Measurements from ENCODE around the gene RGS7. TPM values are rescaled to one million over a fixed set of nuclear protein-coding genes. Genes with fewer than 3 reads are reported as not detected.

RGS7 gene
- polyA plus RNA-seq, 2 of the 4 experiments (the other 2 are of a cell fraction) = 0.08 TPM; not detected in 1

DNA sequence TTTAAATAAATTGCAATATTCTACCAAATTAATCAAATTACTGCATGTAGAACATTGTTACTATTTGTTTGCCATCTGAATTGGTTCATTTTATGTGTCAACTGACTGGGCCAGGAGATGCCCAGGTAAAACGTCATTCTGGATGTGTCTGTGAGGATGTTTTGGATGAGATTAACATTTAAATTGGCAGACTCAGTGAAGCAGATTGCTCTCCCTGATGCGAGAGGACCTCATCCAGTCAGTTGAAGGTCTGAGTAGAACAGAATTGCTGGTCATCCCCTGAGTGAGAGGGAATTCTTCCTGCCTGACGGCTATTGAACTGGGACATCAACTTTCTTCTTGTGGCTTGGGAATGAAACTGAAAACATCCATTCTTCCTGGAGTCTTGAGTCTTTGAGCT is 623.0 kb downstream of the RGS7 start:
- CTCF ChIA-PET = interaction anchor here (0.6 to 3.1 kb wide), 6 partner anchors 11 to 383 kb away, joined by 3 to 20 read pairs (median 4); no protein-coding TSS in a partner anchor

DNA sequence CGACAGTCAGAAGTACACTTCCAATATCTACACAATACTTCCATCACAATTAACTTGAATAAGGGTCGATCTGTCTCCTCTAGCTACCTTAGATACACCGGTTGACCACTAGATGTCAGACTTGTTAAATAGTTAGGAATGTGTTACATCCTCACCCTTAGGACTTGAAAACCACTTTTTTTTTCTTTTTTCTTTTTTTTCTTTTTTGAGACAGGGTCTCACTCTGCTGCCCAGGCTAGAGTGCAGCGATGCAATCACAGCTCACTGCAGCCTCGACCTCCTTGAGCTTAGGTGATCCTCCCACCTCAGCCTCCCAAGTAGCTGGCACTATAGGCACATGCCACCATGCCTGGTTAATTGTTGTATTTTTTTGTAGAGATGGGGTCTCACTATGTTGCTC is 624.6 kb downstream of the RGS7 start:
- ChIA-PET CTCF (interaction anchor here (0.6 to 3.8 kb wide), 47 partner anchors 9 to 1088 kb away, joined by 3 to 35 read pairs (median 4); no protein-coding TSS in a partner anchor), POLR2A (interaction anchor here (1.0 kb wide), 1 partner anchor 541 kb away, joined by 3 read pairs; no protein-coding TSS in a partner anchor)
- 2% methylated on average over 5 of the region's 5 CpGs for whole genome bisulfite sequencing (ENCODE audit: missing lambda C conversion rate)
- Histone ChIP-seq H3K27ac (no peak overlapping the region), H3K4me2 (no peak overlapping the region), H3K4me1 (peaks cover 4% of the 10 kb centered on the region; the same call in 1 of the 3 replicates), H3K4me3 (no peak overlapping the region), H3K9me3 (no peaks in the 10 kb centered on the region)
- ATAC-seq = peak; percentile 98
- TF ChIP-seq, protein P1, sequence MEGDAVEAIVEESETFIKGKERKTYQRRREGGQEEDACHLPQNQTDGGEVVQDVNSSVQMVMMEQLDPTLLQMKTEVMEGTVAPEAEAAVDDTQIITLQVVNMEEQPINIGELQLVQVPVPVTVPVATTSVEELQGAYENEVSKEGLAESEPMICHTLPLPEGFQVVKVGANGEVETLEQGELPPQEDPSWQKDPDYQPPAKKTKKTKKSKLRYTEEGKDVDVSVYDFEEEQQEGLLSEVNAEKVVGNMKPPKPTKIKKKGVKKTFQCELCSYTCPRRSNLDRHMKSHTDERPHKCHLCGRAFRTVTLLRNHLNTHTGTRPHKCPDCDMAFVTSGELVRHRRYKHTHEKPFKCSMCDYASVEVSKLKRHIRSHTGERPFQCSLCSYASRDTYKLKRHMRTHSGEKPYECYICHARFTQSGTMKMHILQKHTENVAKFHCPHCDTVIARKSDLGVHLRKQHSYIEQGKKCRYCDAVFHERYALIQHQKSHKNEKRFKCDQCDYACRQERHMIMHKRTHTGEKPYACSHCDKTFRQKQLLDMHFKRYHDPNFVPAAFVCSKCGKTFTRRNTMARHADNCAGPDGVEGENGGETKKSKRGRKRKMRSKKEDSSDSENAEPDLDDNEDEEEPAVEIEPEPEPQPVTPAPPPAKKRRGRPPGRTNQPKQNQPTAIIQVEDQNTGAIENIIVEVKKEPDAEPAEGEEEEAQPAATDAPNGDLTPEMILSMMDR (IDR thresholded peaks at IDR 0.05) = peak; percentile 87
- TF ChIP-seq TP53 (CRISPR knock-in tag; IDR thresholded peaks at IDR 0.05) (no peak), EHMT2 (IDR thresholded peaks at IDR 0.05; ENCODE audit: low read depth) (no peak), POLR2A (IDR thresholded peaks at IDR 0.05; ENCODE audit: low read length) (no peak), HOXA7 (CRISPR knock-in tag; IDR thresholded peaks at IDR 0.05) (no peak), RAD21 (conservative IDR thresholded peaks at IDR 0.05 in 1 of 2, IDR thresholded peaks at IDR 0.05 in 1 of 2) (peak; percentile 91), ZC3H11A (IDR thresholded peaks at IDR 0.05) (no peak), NPAS2 (CRISPR knock-in tag; IDR thresholded peaks at IDR 0.05; ENCODE audit: borderline replicate concordance) (no peak), SMC3 (IDR thresholded peaks at IDR 0.05) (peak; percentile 85), RNF2 (IDR thresholded peaks at IDR 0.05; ENCODE audit: borderline replicate concordance, low read depth) (no peak)
- TF ChIP-seq, protein P2, sequence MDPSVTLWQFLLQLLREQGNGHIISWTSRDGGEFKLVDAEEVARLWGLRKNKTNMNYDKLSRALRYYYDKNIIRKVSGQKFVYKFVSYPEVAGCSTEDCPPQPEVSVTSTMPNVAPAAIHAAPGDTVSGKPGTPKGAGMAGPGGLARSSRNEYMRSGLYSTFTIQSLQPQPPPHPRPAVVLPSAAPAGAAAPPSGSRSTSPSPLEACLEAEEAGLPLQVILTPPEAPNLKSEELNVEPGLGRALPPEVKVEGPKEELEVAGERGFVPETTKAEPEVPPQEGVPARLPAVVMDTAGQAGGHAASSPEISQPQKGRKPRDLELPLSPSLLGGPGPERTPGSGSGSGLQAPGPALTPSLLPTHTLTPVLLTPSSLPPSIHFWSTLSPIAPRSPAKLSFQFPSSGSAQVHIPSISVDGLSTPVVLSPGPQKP (IDR thresholded peaks at IDR 0.05; ENCODE audit: low read depth, low read length) = no peak
- peak; percentile 68 to 73 for DNase-seq (ENCODE audit: low read depth in 1 of 2, low spot score in 1 of 2)
- peak; percentile 86 for FAIRE-seq

More for the DNA sequence above, 623.0 kb downstream of the RGS7 start:
- no peak overlapping the region for H3K27ac ChIP-seq
- peaks cover 6% of the 10 kb centered on the region; the same call in 1 of the 3 replicates for H3K4me1 ChIP-seq
- H3K9me3 ChIP-seq = no peaks in the 10 kb centered on the region
- H3K4me2 ChIP-seq = no peak overlapping the region
- DNase-seq (ENCODE audit: low read depth in 1 of 2, low spot score in 1 of 2) = no peak
- 76% methylated on average over 3 of the region's 3 CpGs for WGBS (ENCODE audit: missing lambda C conversion rate)
- no peak for ATAC-seq
- no peak for FAIRE-seq
- no peak overlapping the region for H3K4me3 ChIP-seq
- POLR2A ChIA-PET = no interaction called here
- no peak for TF ChIP-seq CBX2 (IDR thresholded peaks at IDR 0.05; ENCODE audit: borderline replicate concordance, low read depth)
- TF ChIP-seq BCL3 (IDR thresholded peaks at IDR 0.05) = no peak
- no peak for TF ChIP-seq RARB (CRISPR knock-in tag; IDR thresholded peaks at IDR 0.05)
- TF ChIP-seq HEYL (CRISPR knock-in tag; IDR thresholded peaks at IDR 0.05) = no peak
- TF ChIP-seq, protein P3, sequence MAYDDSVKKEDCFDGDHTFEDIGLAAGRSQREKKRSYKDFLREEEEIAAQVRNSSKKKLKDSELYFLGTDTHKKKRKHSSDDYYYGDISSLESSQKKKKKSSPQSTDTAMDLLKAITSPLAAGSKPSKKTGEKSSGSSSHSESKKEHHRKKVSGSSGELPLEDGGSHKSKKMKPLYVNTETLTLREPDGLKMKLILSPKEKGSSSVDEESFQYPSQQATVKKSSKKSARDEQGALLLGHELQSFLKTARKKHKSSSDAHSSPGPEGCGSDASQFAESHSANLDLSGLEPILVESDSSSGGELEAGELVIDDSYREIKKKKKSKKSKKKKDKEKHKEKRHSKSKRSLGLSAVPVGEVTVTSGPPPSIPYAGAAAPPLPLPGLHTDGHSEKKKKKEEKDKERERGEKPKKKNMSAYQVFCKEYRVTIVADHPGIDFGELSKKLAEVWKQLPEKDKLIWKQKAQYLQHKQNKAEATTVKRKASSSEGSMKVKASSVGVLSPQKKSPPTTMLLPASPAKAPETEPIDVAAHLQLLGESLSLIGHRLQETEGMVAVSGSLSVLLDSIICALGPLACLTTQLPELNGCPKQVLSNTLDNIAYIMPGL (CRISPR knock-in tag; IDR thresholded peaks at IDR 0.05; ENCODE audit: borderline replicate concordance) = no peak
- TF ChIP-seq HOXB5 (CRISPR knock-in tag; IDR thresholded peaks at IDR 0.05) = no peak
- no peak for TF ChIP-seq JUN (IDR thresholded peaks at IDR 0.05)
- no peak for TF ChIP-seq NPAS2 (CRISPR knock-in tag; IDR thresholded peaks at IDR 0.05; ENCODE audit: borderline replicate concordance)
- TF ChIP-seq BHLHE40 (IDR thresholded peaks at IDR 0.05; ENCODE audit: low read depth, low read length) = no peak

Small RNA genes within 50 kb of the gene (small RNA-seq; reads per million reads assigned to genes)
- gene MIR3123 = 0 reads per million in 6 experiments

Other genes with a start within 250 kb of the RGS7 start
- gene FH, start 162.6 kb upstream of the RGS7 start, polyA plus RNA-seq (2011; rRNA removed) = 75.5 and 99.8 TPM in 2 replicates
- gene FH, start 162.6 kb upstream of the RGS7 start, polyA plus RNA-seq (2017; fragmentation: RNase III; extraction: RNeasy Plus Mini Kit Qiagen cat#74134 plus additional on column Dnase treatment) = 95.2 to 107 TPM (median 98.7 TPM) in 3 replicates
- 0.47 and 1.3 TPM in 2 replicates for gene KMO, start 175.2 kb upstream of the RGS7 start, polyA plus RNA-seq (2011; rRNA removed)
- 0.30 to 0.36 TPM (median 0.35 TPM) in 3 replicates for gene KMO, start 175.2 kb upstream of the RGS7 start, polyA plus RNA-seq (2017; fragmentation: RNase III; extraction: RNeasy Plus Mini Kit Qiagen cat#74134 plus additional on column Dnase treatment)